ENCODE data around the gene ENTHD1. TPM values are rescaled to one million over a fixed set of nuclear protein-coding genes. Genes with fewer than 3 reads are reported as not detected.
"Not testable (repeated sequence)": the region's sequence is repeated elsewhere in the genome, so short reads cannot be mapped to it uniquely, and the experiment has no call there.

ENTHD1 gene
- total RNA-seq, 1 experiment from 2014 or later: not detected

DNA sequence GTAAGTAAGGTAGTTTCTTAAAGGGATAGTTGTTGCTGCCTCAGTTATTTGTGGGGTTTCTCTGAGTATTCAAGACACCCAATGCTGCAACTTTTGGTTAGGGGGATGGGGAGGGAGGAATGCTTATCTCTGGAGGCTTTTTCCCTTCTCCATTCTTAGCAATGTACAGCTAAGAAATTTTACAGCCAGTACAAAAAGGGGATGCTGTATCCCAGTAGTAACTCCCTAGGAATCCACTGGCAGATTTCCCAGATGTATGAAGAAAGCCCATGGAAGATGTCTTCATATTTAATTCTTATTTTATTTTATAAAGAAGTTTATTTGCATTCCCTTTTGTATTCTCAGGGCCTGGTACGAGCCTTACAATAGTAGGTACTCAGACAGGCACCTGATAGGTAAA lies 154.8 kb downstream of the ENTHD1 start:
- no TSS peak for BruUV-seq (replicated peaks)
- no peak for DNase-seq
- Mint-ChIP-seq H3K27ac (ENCODE audit: unreplicated experiment) (no peak overlapping the region), H3K4me3 (ENCODE audit: low read depth, unreplicated experiment) (no peak overlapping the region), H3K9me3 (ENCODE audit: low read depth, unreplicated experiment) (peaks cover 2% of the 10 kb centered on the region), H3K27me3 (ENCODE audit: unreplicated experiment) (peaks cover 81% of the 10 kb centered on the region), H3K36me3 (ENCODE audit: insufficient read depth, unreplicated experiment) (no peaks in the 10 kb centered on the region), H3K4me1 (ENCODE audit: low read depth, unreplicated experiment) (no peaks in the 10 kb centered on the region)
- TF ChIP-seq, protein P1, sequence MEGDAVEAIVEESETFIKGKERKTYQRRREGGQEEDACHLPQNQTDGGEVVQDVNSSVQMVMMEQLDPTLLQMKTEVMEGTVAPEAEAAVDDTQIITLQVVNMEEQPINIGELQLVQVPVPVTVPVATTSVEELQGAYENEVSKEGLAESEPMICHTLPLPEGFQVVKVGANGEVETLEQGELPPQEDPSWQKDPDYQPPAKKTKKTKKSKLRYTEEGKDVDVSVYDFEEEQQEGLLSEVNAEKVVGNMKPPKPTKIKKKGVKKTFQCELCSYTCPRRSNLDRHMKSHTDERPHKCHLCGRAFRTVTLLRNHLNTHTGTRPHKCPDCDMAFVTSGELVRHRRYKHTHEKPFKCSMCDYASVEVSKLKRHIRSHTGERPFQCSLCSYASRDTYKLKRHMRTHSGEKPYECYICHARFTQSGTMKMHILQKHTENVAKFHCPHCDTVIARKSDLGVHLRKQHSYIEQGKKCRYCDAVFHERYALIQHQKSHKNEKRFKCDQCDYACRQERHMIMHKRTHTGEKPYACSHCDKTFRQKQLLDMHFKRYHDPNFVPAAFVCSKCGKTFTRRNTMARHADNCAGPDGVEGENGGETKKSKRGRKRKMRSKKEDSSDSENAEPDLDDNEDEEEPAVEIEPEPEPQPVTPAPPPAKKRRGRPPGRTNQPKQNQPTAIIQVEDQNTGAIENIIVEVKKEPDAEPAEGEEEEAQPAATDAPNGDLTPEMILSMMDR (IDR thresholded peaks at IDR 0.05; ENCODE audit: unreplicated experiment): no peak
- intact Hi-C loops (cut with micrococcal nuclease; ENCODE audit: unreplicated experiment): no loop called here
- CTCF ChIA-PET: no interaction called here

DNA sequence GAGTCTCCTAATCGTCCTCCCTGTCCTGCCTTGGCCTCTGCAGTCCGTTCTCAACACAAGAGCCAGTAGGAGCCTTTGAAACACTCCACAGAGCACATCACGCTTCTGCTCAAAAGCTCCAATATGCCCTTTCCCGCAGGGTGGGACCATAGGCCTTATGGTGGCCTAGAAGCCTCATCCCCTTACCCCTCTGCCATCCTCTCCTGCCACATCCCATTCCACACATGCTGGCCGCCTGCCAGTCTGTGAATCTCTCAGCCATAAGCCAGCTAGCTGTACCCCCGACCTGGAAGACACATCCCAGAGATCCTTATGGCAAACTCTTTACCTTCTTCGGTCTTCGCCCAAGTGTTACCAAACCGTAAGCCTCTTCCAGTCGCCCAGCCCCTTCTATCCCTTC lies 157.8 kb downstream of the ENTHD1 start:
- intact Hi-C loops (cut with micrococcal nuclease; ENCODE audit: unreplicated experiment): no loop called here
- Mint-ChIP-seq H3K36me3 (ENCODE audit: insufficient read depth, unreplicated experiment) (no peaks in the 10 kb centered on the region), H3K27ac (ENCODE audit: unreplicated experiment) (no peak overlapping the region), H3K9me3 (ENCODE audit: low read depth, unreplicated experiment) (peaks cover 2% of the 10 kb centered on the region), H3K27me3 (ENCODE audit: unreplicated experiment) (peaks cover 78% of the 10 kb centered on the region), H3K4me3 (ENCODE audit: low read depth, unreplicated experiment) (no peak overlapping the region), H3K4me1 (ENCODE audit: low read depth, unreplicated experiment) (no peaks in the 10 kb centered on the region)
- CTCF ChIA-PET: no interaction called here
- no TSS peak for BruUV-seq (replicated peaks)
- no peak for DNase-seq
- TF ChIP-seq, protein P1 (IDR thresholded peaks at IDR 0.05; ENCODE audit: unreplicated experiment): no peak

DNA sequence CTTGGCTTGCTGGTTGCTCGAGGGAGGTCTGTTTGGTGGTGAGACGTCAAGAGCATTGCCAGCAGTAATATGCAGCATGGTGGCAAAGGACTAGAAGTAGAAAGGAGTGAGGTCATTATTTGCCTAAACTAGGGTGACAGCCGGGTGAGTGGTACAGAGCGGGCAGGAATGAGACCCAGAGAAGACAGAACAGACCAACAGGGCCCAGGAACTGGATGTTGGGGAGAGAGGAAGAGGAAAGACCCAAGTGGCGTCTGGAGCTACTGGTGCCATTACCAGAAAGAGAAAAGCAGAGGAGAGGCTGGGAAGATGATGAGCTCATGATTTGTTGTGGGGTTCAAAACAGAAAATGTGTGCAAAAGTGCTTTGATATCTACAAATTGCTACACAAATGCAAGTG lies 158.7 kb downstream of the ENTHD1 start:
- H3K27ac Mint-ChIP-seq (ENCODE audit: unreplicated experiment): no peak overlapping the region
- H3K27me3 Mint-ChIP-seq (ENCODE audit: unreplicated experiment): peaks cover 75% of the 10 kb centered on the region
- H3K9me3 Mint-ChIP-seq (ENCODE audit: low read depth, unreplicated experiment): peaks cover 2% of the 10 kb centered on the region
- no peak overlapping the region for H3K4me3 Mint-ChIP-seq (ENCODE audit: low read depth, unreplicated experiment)
- TF ChIP-seq, protein P1 (IDR thresholded peaks at IDR 0.05; ENCODE audit: unreplicated experiment): no peak
- BruUV-seq (replicated peaks): no TSS peak
- CTCF ChIA-PET: no interaction called here
- no peaks in the 10 kb centered on the region for H3K4me1 Mint-ChIP-seq (ENCODE audit: low read depth, unreplicated experiment)
- H3K36me3 Mint-ChIP-seq (ENCODE audit: insufficient read depth, unreplicated experiment): no peaks in the 10 kb centered on the region
- intact Hi-C loops (cut with micrococcal nuclease; ENCODE audit: unreplicated experiment): no loop called here
- DNase-seq: no peak

DNA sequence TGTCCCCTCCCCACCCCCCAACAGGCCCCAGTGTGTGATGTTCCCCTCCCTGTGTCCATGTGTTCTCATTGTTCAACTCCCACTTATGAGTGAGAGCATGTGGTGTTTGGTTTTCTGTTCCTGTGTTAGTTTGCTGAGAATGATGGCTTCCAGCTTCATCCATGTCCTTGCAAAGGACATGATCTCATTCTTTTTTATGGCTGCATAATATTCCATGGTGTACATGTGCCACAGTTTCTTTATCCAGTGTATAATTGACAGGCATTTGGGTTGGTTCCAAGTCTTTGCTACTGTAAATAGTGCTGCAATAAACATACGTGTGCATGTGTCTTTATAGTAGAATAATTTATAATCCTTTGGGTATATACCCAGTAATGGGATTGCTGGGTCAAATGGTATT lies 159.5 kb downstream of the ENTHD1 start:
- H3K9me3 Mint-ChIP-seq (ENCODE audit: low read depth, unreplicated experiment); H3K36me3 Mint-ChIP-seq (ENCODE audit: insufficient read depth, unreplicated experiment); intact Hi-C loops (cut with micrococcal nuclease; ENCODE audit: unreplicated experiment); H3K4me1 Mint-ChIP-seq (ENCODE audit: low read depth, unreplicated experiment); CTCF ChIA-PET; BruUV-seq (replicated peaks); H3K27ac Mint-ChIP-seq (ENCODE audit: unreplicated experiment); H3K4me3 Mint-ChIP-seq (ENCODE audit: low read depth, unreplicated experiment); DNase-seq: not testable (repeated sequence)
- H3K27me3 Mint-ChIP-seq (ENCODE audit: unreplicated experiment): peaks cover 80% of the 10 kb centered on the region

DNA sequence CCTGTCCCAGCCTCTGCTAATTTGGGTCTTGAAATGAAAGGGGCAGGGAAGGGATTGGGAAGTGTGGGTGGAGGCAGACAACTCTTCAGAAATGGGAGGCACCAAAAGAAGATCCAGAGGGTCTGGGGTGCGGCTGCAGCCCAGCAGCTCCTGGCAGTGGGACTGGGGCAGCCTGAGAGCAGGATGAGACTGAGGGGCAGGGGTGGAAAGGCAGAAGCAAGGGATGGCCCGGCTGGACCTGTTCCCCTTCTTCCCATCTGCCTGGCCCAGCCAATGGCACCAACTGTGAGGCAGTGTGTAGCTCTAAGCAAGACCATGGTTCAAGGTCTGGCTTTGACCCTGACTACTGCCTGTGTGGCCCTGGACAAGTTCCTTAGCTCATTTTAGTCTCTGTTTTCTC lies 160.4 kb downstream of the ENTHD1 start:
- no peak for DNase-seq
- H3K4me1 Mint-ChIP-seq (ENCODE audit: low read depth, unreplicated experiment): no peaks in the 10 kb centered on the region
- no peak overlapping the region for H3K27ac Mint-ChIP-seq (ENCODE audit: unreplicated experiment)
- H3K27me3 Mint-ChIP-seq (ENCODE audit: unreplicated experiment): peaks cover 84% of the 10 kb centered on the region
- TF ChIP-seq, protein P1 (IDR thresholded peaks at IDR 0.05; ENCODE audit: unreplicated experiment): no peak
- intact Hi-C loops (cut with micrococcal nuclease; ENCODE audit: unreplicated experiment): no loop called here
- CTCF ChIA-PET: interaction anchor here (0.5 kb wide), 1 partner anchor 372 kb away, joined by 5 read pairs; no protein-coding TSS in a partner anchor
- no peak overlapping the region for H3K4me3 Mint-ChIP-seq (ENCODE audit: low read depth, unreplicated experiment)
- BruUV-seq (replicated peaks): no TSS peak
- no peaks in the 10 kb centered on the region for H3K36me3 Mint-ChIP-seq (ENCODE audit: insufficient read depth, unreplicated experiment)
- no peaks in the 10 kb centered on the region for H3K9me3 Mint-ChIP-seq (ENCODE audit: low read depth, unreplicated experiment)

All from Calu3 (cell line).